Nephron progenitor cell (in vitro differentiated cells): ENCODE results near the gene SPAG9.

Experiments used
- DNase-seq: peaks from one replicate; pipeline ENCODE4 v3.0.0; 2021
- H3K27ac Mint-ChIP-seq: 2 replicates; pipeline ENCODE4 v1.8.0; 2021; ENCODE audit warnings: mild to moderate bottlenecking, moderate library complexity, mixed read lengths
- H3K27me3 Mint-ChIP-seq: 2 replicates; pipeline ENCODE4 v1.8.0; 2021; ENCODE audit warnings: mild to moderate bottlenecking, low read depth, mixed read lengths; ENCODE audit not compliant: poor library complexity
- H3K36me3 Mint-ChIP-seq: 2 replicates; pipeline ENCODE4 v1.8.0; 2021; ENCODE audit warnings: low read depth, mixed read lengths
- H3K4me1 Mint-ChIP-seq: 2 replicates; pipeline ENCODE4 v1.8.0; 2021; ENCODE audit warnings: mixed read lengths
- H3K4me3 Mint-ChIP-seq: 2 replicates; pipeline ENCODE4 v1.8.0; 2021; ENCODE audit warnings: mild to moderate bottlenecking, moderate library complexity, mixed read lengths
- H3K9me3 Mint-ChIP-seq: 2 replicates; pipeline ENCODE4 v1.8.0; 2021; ENCODE audit warnings: mild to moderate bottlenecking, moderate library complexity, mixed read lengths
- CTCF ChIP-seq: fragments of 200-600 bp; sonication (generic); IDR thresholded peaks from 2 replicates; pipeline ENCODE4 v1.5.0; 2021; ENCODE audit warnings: antibody characterized with exemption

The SPAG9 gene

DNA sequence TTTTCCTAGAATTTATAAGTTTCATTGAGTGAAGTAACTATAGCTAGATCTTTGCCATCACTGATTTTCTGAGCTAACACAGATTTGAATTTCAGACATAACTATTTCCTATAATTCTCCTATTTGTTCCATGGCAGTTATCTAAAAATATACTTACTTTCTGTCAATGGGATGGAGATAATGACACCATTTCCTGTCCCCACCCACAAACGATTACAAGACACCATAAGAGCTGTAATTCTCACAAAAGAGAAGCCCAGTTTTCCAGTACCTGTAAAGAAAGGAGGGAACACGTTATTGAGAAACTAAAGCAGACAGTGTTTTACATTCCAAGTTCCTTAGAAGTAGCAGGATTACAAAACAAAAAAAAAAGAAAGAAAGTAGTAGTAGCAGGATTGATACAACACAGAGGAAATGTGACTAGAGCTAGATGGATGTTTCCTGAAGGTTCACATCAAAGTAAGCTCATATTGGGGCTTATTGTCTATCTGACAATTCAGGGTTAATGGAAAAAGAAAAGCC, 143.7 kb downstream of the SPAG9 start:
- H3K9me3 Mint-ChIP-seq, result no peaks in the 10 kb centered on the region
- peaks cover 3% of the 10 kb centered on the region for H3K27me3 Mint-ChIP-seq
- TF ChIP-seq CTCF, result no peak
- H3K27ac Mint-ChIP-seq, result peak overlapping the region; percentile 20
- H3K36me3 Mint-ChIP-seq, result peaks cover 63% of the 10 kb centered on the region
- no peak for DNase-seq
- H3K4me1 Mint-ChIP-seq, result peaks cover 59% of the 10 kb centered on the region
- peak overlapping the region; percentile 7 for H3K4me3 Mint-ChIP-seq

DNA sequence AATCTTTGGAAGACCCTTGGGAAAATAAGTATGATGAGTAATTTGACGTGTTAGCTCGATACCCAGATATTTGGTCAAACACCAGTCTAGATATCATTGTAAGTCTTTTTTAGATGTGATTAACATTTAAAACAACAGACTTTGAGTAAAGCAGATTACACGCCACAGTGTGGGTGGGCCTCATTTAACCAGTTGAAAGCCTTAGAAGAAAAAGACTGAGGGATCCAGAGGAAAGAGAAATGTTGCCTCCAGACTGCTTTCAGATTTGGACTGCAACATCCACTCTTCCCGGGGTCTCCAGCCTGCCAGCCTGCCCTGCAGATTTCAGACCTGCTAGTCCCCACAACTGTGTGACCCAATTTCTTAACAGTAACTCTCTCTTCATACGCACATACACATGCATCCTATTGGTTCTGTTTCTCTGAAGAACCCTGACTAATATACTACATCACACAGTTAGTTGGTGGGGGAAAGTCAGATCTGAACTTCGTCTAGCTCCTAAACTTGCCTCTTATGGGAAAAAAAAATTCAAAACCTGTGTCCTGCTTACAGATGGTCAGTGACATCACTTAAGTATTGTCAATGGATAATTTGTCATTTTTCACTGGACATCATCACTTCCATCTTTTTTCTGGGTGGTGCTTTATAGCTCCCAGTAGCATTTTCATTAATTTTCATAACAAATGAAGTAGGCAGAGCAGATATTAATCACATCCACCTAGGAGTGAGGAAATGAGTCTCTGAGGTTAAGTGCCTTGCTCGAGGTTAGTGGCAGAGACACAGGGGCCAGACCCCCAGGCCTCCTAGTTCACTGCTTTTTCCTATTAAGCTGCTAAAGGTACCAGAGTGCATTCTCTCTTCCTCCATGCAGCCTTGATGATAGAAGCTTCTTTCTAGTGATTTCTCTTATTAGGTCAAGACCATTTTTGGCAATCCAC, 146.8 kb downstream of the SPAG9 start:
- no peak for DNase-seq
- peaks cover 62% of the 10 kb centered on the region for H3K4me1 Mint-ChIP-seq
- H3K9me3 Mint-ChIP-seq, result no peaks in the 10 kb centered on the region
- H3K27ac Mint-ChIP-seq, result no peak overlapping the region
- H3K36me3 Mint-ChIP-seq, result peaks cover 61% of the 10 kb centered on the region
- no peak for TF ChIP-seq CTCF
- H3K27me3 Mint-ChIP-seq, result no peaks in the 10 kb centered on the region
- H3K4me3 Mint-ChIP-seq, result no peak overlapping the region

DNA sequence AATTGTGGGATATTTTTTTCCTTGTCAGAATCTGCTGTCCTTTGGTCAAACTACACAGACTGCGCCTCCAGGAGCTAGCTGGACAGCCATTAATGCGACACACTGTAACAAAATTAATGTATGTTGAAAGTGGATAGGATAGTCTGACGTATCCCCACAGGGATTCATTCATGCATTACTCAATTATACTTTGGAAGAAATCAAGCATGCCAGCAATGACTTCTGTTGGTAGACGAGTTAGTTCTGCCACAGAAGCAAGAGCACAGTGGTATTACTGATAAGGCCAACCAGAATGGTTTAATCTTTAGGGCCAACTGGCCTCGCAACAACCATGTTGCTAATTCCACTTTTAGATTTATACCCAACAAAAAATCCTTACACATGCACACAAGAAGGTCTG, 148.1 kb downstream of the SPAG9 start:
- H3K27me3 Mint-ChIP-seq, result no peaks in the 10 kb centered on the region
- no peak for TF ChIP-seq CTCF
- H3K9me3 Mint-ChIP-seq, result no peaks in the 10 kb centered on the region
- no peak for DNase-seq
- no peak overlapping the region for H3K27ac Mint-ChIP-seq
- peaks cover 56% of the 10 kb centered on the region for H3K36me3 Mint-ChIP-seq
- peaks cover 50% of the 10 kb centered on the region for H3K4me1 Mint-ChIP-seq
- H3K4me3 Mint-ChIP-seq, result no peak overlapping the region

DNA sequence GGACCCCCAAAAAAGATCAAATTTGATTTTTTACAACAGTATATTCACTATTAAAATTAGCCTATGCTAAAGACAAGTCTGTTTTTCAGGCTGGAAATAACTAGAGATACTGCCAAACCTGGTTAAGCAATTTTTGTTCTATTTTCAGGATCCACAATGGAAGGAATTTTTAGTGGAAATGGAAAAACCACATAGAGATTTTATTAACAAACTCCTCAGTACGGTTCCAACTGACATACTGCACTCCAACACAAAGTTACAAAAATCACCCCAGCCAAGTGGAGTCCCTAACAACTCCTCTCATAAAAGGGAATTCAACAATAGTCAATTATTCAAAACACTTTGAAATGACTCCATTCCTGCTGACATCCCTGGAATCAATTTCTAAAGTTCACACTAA, 152.9 kb downstream of the SPAG9 start:
- Mint-ChIP-seq H3K4me3 (no peak overlapping the region), H3K27me3 (no peaks in the 10 kb centered on the region), H3K36me3 (peaks cover 56% of the 10 kb centered on the region), H3K4me1 (peaks cover 21% of the 10 kb centered on the region), H3K9me3 (no peaks in the 10 kb centered on the region), H3K27ac (peak overlapping the region; percentile 66)
- no peak for TF ChIP-seq CTCF
- DNase-seq, result no peak

DNA sequence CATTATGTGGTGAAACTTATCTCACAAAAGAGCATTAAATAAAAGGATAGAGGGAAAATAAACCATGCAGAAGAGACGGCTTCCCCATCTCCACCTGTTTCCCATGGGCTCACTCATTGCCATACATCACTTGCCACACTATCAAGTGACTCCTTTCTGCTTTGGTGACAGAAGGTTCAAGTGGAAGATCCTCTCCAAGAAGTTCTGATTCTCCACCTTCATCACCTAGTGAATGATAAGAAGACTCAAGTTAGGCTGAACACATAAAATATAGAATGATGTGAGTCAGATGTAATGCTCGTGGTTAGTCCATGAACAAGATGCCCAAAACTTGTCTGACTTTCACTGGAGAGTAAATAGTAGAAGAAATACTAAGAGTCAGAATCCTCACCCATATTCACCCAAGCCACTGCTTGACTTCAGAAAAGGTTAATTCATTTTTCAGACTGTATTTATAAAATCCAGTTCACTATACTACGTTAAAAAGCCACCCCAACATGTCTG, 154.5 kb downstream of the SPAG9 start:
- H3K36me3 Mint-ChIP-seq, result peaks cover 56% of the 10 kb centered on the region
- H3K4me3 Mint-ChIP-seq, result no peak overlapping the region
- H3K9me3 Mint-ChIP-seq, result no peaks in the 10 kb centered on the region
- H3K4me1 Mint-ChIP-seq, result peaks cover 18% of the 10 kb centered on the region
- no peak overlapping the region for H3K27ac Mint-ChIP-seq
- no peak for DNase-seq
- no peak for TF ChIP-seq CTCF
- peaks cover 3% of the 10 kb centered on the region for H3K27me3 Mint-ChIP-seq
